SK-N-SH (cell line): ENCODE measurements around the gene SPATA2.

Experiments used
- EP300 ChIP-seq, 2 experiments: IDR thresholded peaks; 2 replicates each; pipeline versions ENCODE4 v1.4.0 to v1.6.1; 2012; ENCODE audit warnings: borderline replicate concordance in 1 of 2, low read depth in 1 of 2, low read length in 1 of 2
- RFX5 ChIP-seq: IDR thresholded peaks from 2 replicates; pipeline ENCODE4 v1.6.1; 2012; ENCODE audit warnings: mild to moderate bottlenecking, improper control_type of control experiment, low read length
- TAF1 ChIP-seq: IDR thresholded peaks from 2 replicates; pipeline ENCODE4 v1.6.1; 2012; ENCODE audit warnings: low read depth, mild to moderate bottlenecking, low read length, moderate library complexity, borderline replicate concordance
- TF ChIP-seq, protein P1 (sequence below): fragments of 150-350 bp; IDR thresholded peaks from 2 replicates; pipeline ENCODE4 v1.6.1; 2017; ENCODE audit warnings: antibody characterized with exemption, low read length, low read depth, borderline replicate concordance
- TF ChIP-seq, protein P2 (sequence below): fragments of 200-600 bp; sonication (generic); IDR thresholded peaks from 2 replicates; pipeline ENCODE4 v1.6.1; 2017; ENCODE audit warnings: antibody characterized with exemption, mild to moderate bottlenecking, moderate library complexity

DNA sequence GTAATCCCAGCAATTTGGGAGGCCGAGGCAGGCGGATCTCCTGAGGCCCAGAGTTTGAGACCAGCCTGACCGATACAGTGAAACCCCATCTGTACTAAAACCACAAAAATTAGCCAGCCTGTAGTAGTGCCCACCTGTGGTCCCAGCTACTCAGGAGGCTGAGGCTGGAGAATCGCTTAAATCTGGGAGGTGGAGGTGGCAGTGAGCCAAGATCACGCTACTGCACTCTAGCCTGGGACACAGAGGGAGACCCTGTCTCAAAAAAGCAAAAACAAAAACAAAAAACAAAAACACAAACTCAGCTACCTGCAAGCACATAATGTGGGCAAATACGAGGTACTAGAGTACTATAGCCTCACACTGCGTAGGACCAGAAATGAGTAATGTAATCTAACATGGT lies 3.7 kb upstream of the SPATA2 start:
- TF ChIP-seq, protein P1, sequence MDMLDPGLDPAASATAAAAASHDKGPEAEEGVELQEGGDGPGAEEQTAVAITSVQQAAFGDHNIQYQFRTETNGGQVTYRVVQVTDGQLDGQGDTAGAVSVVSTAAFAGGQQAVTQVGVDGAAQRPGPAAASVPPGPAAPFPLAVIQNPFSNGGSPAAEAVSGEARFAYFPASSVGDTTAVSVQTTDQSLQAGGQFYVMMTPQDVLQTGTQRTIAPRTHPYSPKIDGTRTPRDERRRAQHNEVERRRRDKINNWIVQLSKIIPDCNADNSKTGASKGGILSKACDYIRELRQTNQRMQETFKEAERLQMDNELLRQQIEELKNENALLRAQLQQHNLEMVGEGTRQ: no peak
- TF ChIP-seq, protein P2, sequence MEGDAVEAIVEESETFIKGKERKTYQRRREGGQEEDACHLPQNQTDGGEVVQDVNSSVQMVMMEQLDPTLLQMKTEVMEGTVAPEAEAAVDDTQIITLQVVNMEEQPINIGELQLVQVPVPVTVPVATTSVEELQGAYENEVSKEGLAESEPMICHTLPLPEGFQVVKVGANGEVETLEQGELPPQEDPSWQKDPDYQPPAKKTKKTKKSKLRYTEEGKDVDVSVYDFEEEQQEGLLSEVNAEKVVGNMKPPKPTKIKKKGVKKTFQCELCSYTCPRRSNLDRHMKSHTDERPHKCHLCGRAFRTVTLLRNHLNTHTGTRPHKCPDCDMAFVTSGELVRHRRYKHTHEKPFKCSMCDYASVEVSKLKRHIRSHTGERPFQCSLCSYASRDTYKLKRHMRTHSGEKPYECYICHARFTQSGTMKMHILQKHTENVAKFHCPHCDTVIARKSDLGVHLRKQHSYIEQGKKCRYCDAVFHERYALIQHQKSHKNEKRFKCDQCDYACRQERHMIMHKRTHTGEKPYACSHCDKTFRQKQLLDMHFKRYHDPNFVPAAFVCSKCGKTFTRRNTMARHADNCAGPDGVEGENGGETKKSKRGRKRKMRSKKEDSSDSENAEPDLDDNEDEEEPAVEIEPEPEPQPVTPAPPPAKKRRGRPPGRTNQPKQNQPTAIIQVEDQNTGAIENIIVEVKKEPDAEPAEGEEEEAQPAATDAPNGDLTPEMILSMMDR: no peak
- no peak for TF ChIP-seq RFX5
- TF ChIP-seq TAF1: no peak
- no peak for TF ChIP-seq EP300 (IDR thresholded peaks at IDR 0.05; ENCODE audit: borderline replicate concordance in 1 of 2, low read depth in 1 of 2, low read length in 1 of 2)
